ENCODE results near the gene ACVR1B.

Gene ACVR1B

GRCh38 chr12:51944608-51945233 is 6.8 kb upstream of the ACVR1B start:
- DNase-seq = no peak

- DNase-seq = no peak
Observed at GRCh38 chr12:51947246-51947996, 4.1 kb upstream of the ACVR1B start.

DNA sequence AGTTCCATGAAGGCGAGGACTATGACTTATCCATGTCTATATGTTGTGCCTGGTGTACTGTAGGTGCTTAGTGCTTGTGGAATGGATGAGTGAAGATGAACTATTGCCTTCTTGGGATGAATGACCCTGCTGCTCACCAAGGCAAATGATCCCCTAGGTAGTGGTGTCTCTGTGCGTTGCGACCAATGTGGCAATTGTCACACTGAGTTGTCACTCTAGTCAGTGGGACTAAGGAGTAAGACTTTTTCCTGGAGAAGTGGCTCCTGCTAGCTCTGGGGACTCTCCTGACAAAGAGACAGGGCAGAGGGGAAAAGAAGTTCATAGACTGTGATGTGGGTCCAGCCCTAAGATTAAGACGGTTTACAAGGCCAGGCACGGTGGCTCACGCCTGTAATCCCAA is 3.4 kb upstream of the ACVR1B start:
- DNase-seq = no peak

GRCh38 chr12:51949342-51950030 is 2.0 kb upstream of the ACVR1B start:
- DNase-seq = peak; percentile 12

DNA sequence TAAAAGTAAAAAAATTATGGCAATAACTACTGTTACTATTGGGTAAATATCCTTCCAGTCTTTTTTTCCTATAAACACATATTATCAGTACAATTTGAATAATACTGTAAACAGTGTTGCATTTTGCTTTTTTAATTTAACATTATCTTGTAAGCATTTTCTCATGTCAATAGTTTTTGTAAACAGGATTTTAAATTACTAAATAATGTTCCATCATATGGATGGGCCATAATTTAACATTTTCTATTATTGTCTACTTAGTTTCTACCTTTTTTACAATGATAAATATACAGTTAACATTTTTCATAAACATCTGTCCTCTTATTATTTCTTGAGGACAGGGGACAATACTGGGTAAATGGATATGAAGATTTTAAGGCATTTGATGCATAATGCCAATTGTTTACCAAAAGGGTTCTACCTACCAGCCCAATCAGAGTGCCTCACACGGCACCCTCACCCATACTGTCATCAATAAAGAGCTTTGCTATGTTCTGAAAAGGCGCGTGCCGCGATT is 759 bp upstream of the ACVR1B start:
- DNase-seq = no peak

DNA sequence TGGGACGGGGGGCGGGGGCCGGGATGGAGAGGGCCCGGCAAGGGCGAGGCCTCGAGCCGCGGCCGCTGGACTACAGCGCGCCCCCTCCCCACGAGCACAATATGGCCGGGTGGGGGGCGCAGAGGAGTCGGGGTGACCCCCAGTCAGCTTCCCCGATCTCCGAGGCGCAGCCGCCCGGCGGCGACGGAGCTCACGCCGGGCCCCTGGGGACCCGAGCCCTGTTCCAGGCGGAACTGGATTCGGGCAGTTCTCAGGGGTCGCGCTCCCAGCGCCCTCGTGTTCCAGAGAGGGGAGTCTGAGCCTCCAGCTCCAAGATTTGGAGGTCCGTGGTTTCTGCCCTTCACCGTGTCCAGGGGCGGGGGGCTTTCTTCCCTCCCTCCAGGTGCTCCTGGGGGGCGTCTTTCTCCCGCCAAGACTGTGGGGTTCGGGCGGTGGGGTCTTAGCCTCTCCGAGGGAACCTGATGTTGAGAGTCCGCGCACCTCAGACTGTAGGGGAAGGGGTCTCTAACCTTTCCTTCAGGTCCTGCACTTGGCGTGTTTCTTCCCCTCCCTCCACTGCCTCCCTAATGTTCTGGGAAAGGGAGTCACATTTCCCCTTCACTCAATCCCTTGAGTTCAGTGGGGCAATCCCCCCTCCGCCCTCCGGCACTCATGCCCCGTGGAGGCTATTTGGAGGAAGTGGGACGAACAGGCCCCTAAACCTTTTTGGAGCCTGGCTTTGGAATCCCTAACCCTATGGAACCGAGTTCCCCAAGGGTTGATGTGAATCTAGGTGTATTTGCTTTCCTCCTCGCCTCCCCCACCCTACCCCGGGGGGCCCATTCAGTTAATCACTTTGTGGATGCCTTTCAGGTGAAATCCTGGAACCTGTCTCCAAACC is 584 bp downstream of the ACVR1B start:
- peak; percentile 39 for DNase-seq

- DNase-seq = peak; percentile 12
Observed at GRCh38 chr12:51953089-51953488, 1.6 kb downstream of the ACVR1B start.

DNA sequence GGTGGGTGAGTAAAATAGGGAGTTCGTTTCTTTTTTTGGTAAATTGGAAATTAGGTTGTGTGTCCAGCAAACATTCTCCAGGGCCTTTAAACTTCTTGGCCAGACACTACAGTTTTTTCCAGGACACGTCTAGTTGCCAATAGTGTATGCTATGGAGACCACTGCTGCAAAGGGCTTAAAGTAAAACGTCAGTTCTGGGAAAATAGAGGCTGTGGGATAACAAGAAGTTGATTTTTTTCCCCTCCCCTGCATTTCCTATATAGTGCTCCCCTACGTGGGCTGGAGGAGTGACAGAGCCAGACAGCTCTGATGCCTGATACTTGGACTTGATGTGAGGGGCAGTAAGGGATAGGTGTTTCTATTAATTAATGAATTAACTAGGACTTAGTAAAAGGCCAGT is 2.4 kb downstream of the ACVR1B start:
- no peak for DNase-seq

GRCh38 chr12:51954561-51955361 is 3.3 kb downstream of the ACVR1B start:
- DNase-seq = no peak

- DNase-seq = no peak
Observed at GRCh38 chr12:51955702-51956101, 4.2 kb downstream of the ACVR1B start.

- no peak for DNase-seq
Observed at GRCh38 chr12:51958542-51958941, 7.0 kb downstream of the ACVR1B start.

DNA sequence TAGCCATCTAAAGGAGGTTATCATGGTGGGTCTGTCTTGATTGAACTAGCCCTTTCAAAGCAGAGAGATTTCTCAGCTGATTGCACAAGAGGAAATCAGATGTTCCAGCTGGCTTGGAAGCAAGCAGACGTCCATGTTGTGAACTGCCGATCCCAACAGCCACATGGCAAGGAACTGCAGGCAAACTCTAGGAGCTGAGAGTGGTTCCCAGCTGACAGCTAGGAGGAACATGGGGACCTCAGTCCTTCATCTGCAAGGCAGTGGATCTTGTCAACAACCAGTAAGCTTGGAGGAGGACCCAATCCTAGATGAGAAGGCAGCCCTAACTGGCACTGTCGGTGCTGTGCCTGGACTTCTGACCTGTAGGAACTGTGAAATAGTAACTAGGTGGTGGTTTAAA is 7.7 kb downstream of the ACVR1B start:
- DNase-seq = no peak

- no peak for DNase-seq
Observed at GRCh38 chr12:51959921-51960320, 8.4 kb downstream of the ACVR1B start.

GRCh38 chr12:51960488-51960887 is 9.0 kb downstream of the ACVR1B start:
- no peak for DNase-seq

GRCh38 chr12:51960890-51961289 is 9.4 kb downstream of the ACVR1B start:
- DNase-seq = no peak

DNA sequence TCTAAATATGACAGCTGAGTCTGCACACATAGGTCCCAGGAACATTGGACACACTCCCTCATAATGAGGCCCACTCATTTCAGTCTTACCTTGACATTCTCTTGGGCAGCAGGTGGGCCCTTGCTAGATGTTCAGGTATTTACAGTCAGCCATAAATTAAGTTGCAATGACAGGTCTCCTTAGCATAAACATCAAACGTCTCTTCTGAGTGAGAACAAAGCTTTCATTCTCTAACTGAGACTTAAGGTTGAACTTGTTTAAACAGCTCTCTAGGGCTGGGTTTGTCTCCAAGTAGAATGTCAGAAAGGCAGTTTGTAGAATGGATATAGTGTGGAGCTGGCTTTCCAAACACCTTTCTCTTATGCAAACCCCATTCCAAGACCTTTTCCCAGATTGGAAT is 10.3 kb downstream of the ACVR1B start:
- DNase-seq = no peak

DNA sequence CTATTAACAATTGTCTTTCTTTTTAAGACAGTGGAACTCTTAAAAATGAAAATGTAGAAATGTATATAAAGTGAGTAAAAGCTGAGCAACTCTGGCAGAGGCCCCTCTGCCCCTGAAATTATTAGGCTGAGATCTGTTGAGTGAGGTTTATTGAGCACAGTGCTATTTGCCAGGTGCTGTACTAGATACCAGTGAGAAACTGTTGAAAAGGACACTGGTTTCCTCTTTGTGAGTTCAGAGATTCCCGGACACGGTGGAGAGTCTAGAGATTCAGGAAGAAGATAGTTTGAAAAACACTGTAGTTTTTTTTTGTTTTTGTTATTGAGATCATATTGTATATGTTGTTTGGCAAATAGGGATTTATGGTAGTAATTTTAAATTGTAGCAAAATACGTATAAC is 11.2 kb downstream of the ACVR1B start:
- no peak for DNase-seq

DNA sequence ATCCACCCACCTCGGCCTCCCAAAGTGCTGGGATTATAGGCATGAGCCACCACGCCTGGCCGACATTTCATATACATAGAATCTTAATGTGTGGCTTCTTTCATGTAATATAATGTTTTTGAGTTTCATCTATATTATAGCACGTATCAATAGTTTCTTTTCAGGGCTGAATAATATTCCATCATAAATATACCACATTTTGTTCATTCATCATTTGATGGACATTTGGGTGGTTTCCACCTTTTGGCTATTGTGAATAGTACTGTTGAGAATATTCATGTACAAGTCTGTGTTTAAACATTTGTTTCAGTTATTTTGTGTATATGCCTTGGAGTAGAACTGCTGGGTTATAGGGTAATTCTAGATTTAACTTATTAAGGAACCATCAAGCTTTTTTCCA is 12.0 kb downstream of the ACVR1B start:
- DNase-seq = no peak

GRCh38 chr12:51969643-51970042 is 18.1 kb downstream of the ACVR1B start:
- no peak for DNase-seq

GRCh38 chr12:51970904-51971646 is 19.6 kb downstream of the ACVR1B start:
- no peak for DNase-seq

DNA sequence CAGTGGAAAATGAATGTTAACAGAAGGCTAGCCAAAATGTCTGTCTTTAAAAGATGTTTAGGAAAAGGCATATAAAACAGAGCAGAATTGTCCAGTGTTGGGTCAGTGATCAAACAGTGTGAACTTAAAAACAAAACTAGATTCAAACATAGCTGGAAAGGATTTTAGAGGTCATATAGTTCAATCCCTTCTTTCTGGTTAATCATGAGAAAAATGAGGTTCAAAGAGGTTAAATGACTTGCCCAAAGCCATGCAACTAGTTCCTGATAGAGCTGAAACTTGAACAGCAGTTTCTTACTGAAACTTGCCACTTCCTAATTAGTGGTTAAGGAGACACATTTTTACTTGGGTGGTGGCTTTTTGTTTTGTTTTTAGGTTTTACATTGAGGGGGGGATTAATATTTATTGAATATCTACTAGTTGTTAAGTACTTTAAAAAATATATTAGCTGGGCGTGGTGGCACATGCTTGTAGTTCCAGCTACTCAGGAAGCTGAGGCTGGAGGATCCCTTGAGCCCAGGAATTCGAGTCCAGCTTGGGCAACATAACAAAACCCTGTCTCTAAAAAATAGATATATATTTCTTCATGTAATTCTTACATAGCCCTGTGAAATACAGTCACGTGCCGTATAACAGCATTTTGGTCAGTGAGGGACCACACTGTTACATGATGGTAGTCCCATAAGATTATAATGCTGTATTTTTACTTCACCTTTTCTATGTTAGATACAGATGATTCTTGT is 20.4 kb downstream of the ACVR1B start:
- DNase-seq = no peak

All from NCI-H2171 treated with DMSO at 0.1 percent for 48 hours (cell line).